PC-9 (cell line): ENCODE measurements around the gene RPL22. TPM values are rescaled to one million over a fixed set of nuclear protein-coding genes. Genes with fewer than 3 reads are reported as not detected.

Source experiments
- BruUV-seq: library from RNA; stranded (reverse); fragments of 400-500 nt; replicated peaks from 2 replicates; lab custom pipeline; 2021; lab: Mats Ljungman, UMichigan
- CTCF ChIA-PET: fragments of 300-600 bp; sonication (Branson Sonifier 250); formaldehyde crosslinking; loops from one replicate; lab custom pipeline; 2022; ENCODE audit warnings: antibody characterized with exemption; lab: Charles Lee
- POLR2A ChIA-PET: fragments of 300-600 bp; sonication (Branson Sonifier 250); formaldehyde crosslinking; loops from one replicate; lab custom pipeline; 2022; ENCODE audit warnings: antibody characterized with exemption; ENCODE audit not compliant: unreplicated experiment; lab: Charles Lee
- DNase-seq, 2 experiments: peaks; one replicate each; pipeline versions ENCODE4 v3.0.0 to v3.0.0-alpha.2; 2015 to 2022; ENCODE audit warnings: mixed read lengths in 1 of 2
- H2AFZ ChIP-seq: fragments of 200-600 bp; sonication (generic); 2 replicates; pipeline ENCODE4 v1.8.1; 2017; ENCODE audit warnings: antibody characterized with exemption
- H3F3A ChIP-seq: fragments of 200-600 bp; sonication (generic); 2 replicates; pipeline ENCODE4 v1.8.1; 2017; ENCODE audit warnings: antibody characterized with exemption, mild to moderate bottlenecking, low read depth; ENCODE audit not compliant: insufficient read depth
- H3K27ac ChIP-seq: fragments of 200-600 bp; sonication (generic); 2 replicates; pipeline ENCODE4 v1.6.1; 2016; ENCODE audit warnings: mixed run types
- H3K27me3 ChIP-seq: fragments of 200-600 bp; sonication (generic); 2 replicates; pipeline ENCODE4 v1.6.1; 2016; ENCODE audit warnings: low read depth, mixed run types; ENCODE audit not compliant: insufficient read depth
- H3K36me3 ChIP-seq: fragments of 200-600 bp; sonication (generic); 2 replicates; pipeline ENCODE4 v1.6.1; 2016; ENCODE audit warnings: low read depth, mixed run types
- H3K4me1 ChIP-seq: fragments of 200-600 bp; sonication (generic); replicated peaks from 2 replicates; pipeline ENCODE4 v1.6.1; 2016; ENCODE audit warnings: mixed run types; ENCODE audit not compliant: insufficient read depth
- H3K4me2 ChIP-seq: fragments of 200-600 bp; sonication (generic); 2 replicates; pipeline ENCODE4 v1.6.1; 2017; ENCODE audit warnings: mixed run types
- H3K4me3 ChIP-seq: fragments of 200-600 bp; sonication (generic); 2 replicates; pipeline ENCODE4 v1.6.1; 2016; ENCODE audit warnings: mixed run types
- H3K79me2 ChIP-seq: fragments of 200-600 bp; sonication (generic); 2 replicates; pipeline ENCODE4 v1.6.1; 2017; ENCODE audit warnings: low read depth, mixed run types
- H3K9me2 ChIP-seq: fragments of 200-600 bp; sonication (generic); 2 replicates; pipeline ENCODE4 v1.8.1; 2017; ENCODE audit warnings: mild to moderate bottlenecking; ENCODE audit not compliant: insufficient read depth
- H3K9me3 ChIP-seq: fragments of 200-600 bp; sonication (generic); 2 replicates; pipeline ENCODE4 v1.8.1; 2016; ENCODE audit warnings: low read depth; ENCODE audit not compliant: insufficient read depth
- H4K20me1 ChIP-seq: fragments of 200-600 bp; sonication (generic); 2 replicates; pipeline ENCODE4 v1.8.1; 2017; ENCODE audit not compliant: insufficient read depth
- CTCF ChIP-seq: fragments of 200-600 bp; sonication (generic); conservative IDR thresholded peaks from 2 replicates; pipeline ENCODE4 v1.6.1; 2017; ENCODE audit warnings: mixed run types, antibody characterized with exemption, mild to moderate bottlenecking, moderate library complexity
- EZH2 ChIP-seq: fragments of 200-600 bp; sonication (generic); IDR thresholded peaks from 2 replicates; pipeline ENCODE4 v1.8.0; 2017; ENCODE audit warnings: antibody characterized with exemption, low read depth
- intact Hi-C: fragments of 100-400 bp; cut with micrococcal nuclease; formaldehyde crosslinking; loops from one replicate; pipeline ENCODE4 v1.10.0; 2022; ENCODE audit not compliant: unreplicated experiment
- total RNA-seq: library from RNA; stranded (reverse); gene quantifications from 2 replicates; pipeline ENCODE4 v1.2.3, GENCODE V29; 2021

RPL22 gene
- total RNA-seq, 1 experiment from 2014 or later = 447 TPM

- Histone ChIP-seq H3K4me1 (peaks cover 6% of the 10 kb centered on the region; the same call in 1 of the 2 replicates), H3K4me2 (no peak overlapping the region), H3F3A (no peaks in the 10 kb centered on the region), H4K20me1 (no peaks in the 10 kb centered on the region), H3K4me3 (no peak overlapping the region), H3K27me3 (no peaks in the 10 kb centered on the region; the same call in 1 of the 2 replicates), H3K27ac (no peak overlapping the region), H3K79me2 (no peaks in the 10 kb centered on the region), H3K9me2 (no peaks in the 10 kb centered on the region), H3K9me3 (no peaks in the 10 kb centered on the region), H3K36me3 (no peaks in the 10 kb centered on the region), H2AFZ (no peak overlapping the region)
- intact Hi-C loops = loop anchor here (1.0 kb wide), 1 partner anchor 61 kb away; no protein-coding TSS in a partner anchor
- CTCF ChIA-PET = no interaction called here
- POLR2A ChIA-PET = no interaction called here
- TF ChIP-seq CTCF (no peak), EZH2 (no peak)
- DNase-seq = no peak
- no TSS peak for BruUV-seq
These were observed 28.6 kb downstream of the RPL22 start for GRCh38 chr1:6170742-6171201.

GRCh38 chr1:6170116-6170741 lies 29.2 kb downstream of the RPL22 start:
- ChIA-PET POLR2A (no interaction called here), CTCF (no interaction called here)
- BruUV-seq = no TSS peak
- Histone ChIP-seq H3K9me3 (no peaks in the 10 kb centered on the region), H3K27ac (no peak overlapping the region), H3K36me3 (no peaks in the 10 kb centered on the region), H3K79me2 (no peaks in the 10 kb centered on the region), H2AFZ (no peak overlapping the region), H3K9me2 (no peaks in the 10 kb centered on the region), H3K4me1 (peaks cover 6% of the 10 kb centered on the region; the same call in 1 of the 2 replicates), H3K27me3 (peaks cover 3% of the 10 kb centered on the region), H3K4me3 (no peak overlapping the region), H3K4me2 (no peak overlapping the region), H3F3A (no peaks in the 10 kb centered on the region), H4K20me1 (no peaks in the 10 kb centered on the region)
- TF ChIP-seq EZH2 (no peak), CTCF (no peak)
- no peak for DNase-seq
- intact Hi-C loops = no loop called here

- Histone ChIP-seq H3K27ac (no peak overlapping the region), H3K4me3 (no peak overlapping the region), H3K9me2 (no peaks in the 10 kb centered on the region), H3F3A (no peaks in the 10 kb centered on the region), H3K36me3 (no peaks in the 10 kb centered on the region), H4K20me1 (no peaks in the 10 kb centered on the region), H3K4me1 (peaks cover 6% of the 10 kb centered on the region; the same call in 1 of the 2 replicates), H3K9me3 (no peaks in the 10 kb centered on the region), H2AFZ (no peak overlapping the region), H3K27me3 (peaks cover 6% of the 10 kb centered on the region), H3K4me2 (no peak overlapping the region), H3K79me2 (no peaks in the 10 kb centered on the region)
- no TSS peak for BruUV-seq
- ChIA-PET CTCF (no interaction called here), POLR2A (no interaction called here)
- no peak for DNase-seq
- intact Hi-C loops = no loop called here
- TF ChIP-seq CTCF = no peak
These were observed 30.3 kb downstream of the RPL22 start for GRCh38 chr1:6168947-6169586.
